Natural killer cell (primary cell): ENCODE measurements around the gene DLK2. TPM values are rescaled to one million over a fixed set of nuclear protein-coding genes. Genes with fewer than 3 reads are reported as not detected.
A peak's percentile ranks its signal among the peaks of the same experiment; 100 is the strongest.
"Not testable (repeated sequence)": the region's sequence is repeated elsewhere in the genome, so short reads cannot be mapped to it uniquely, and the experiment has no call there.

Experiments
- ATAC-seq, 3 donors: fragments of 150-1000 bp in 2 of 3; fragments of 200-7000 bp in 1 of 3; cut with Tn5 transposase; 1 replicate in 1 of 3; 2 replicates in 2 of 3; pipeline ENCODE4 v1.10.0; 2021; ENCODE audit warnings: mild to moderate bottlenecking in 2 of 3, moderate library complexity in 2 of 3
- DNase-seq, 2 donors: peaks; one replicate each; pipeline versions ENCODE4 v3.0.0 to v3.0.0-alpha.2; 2013 to 2021; ENCODE audit warnings: mixed read lengths in 1 of 2
- H3K27ac ChIP-seq: one replicate; pipeline ENCODE4 v1.5.1; 2013; ENCODE audit warnings: mild to moderate bottlenecking, low read length
- H3K27me3 ChIP-seq: one replicate; pipeline ENCODE4 v1.6.1; 2013; ENCODE audit warnings: low read length; ENCODE audit not compliant: control insufficient read depth, insufficient read depth
- H3K36me3 ChIP-seq: one replicate; pipeline ENCODE4 v1.6.1; 2013; ENCODE audit warnings: low read length; ENCODE audit not compliant: control insufficient read depth, insufficient read depth
- H3K4me1 ChIP-seq: one replicate; pipeline ENCODE4 v1.6.1; 2013; ENCODE audit warnings: low read length; ENCODE audit not compliant: control insufficient read depth, insufficient read depth
- H3K4me3 ChIP-seq: one replicate; pipeline ENCODE4 v1.5.1; 2013; ENCODE audit warnings: low read length
- H3K9me3 ChIP-seq: one replicate; pipeline ENCODE4 v1.6.1; 2013; ENCODE audit warnings: low read length; ENCODE audit not compliant: control insufficient read depth, insufficient read depth
- H3K27ac Mint-ChIP-seq, 2 donors: one replicate each; pipeline ENCODE4 v1.8.0; 2022; ENCODE audit warnings: mild to moderate bottlenecking in 2 of 2, mixed read lengths in 2 of 2, moderate library complexity in 1 of 2
- H3K27me3 Mint-ChIP-seq, 2 donors: one replicate each; pipeline ENCODE4 v1.8.0; 2022; ENCODE audit warnings: low read depth in 2 of 2, mixed read lengths in 2 of 2
- H3K36me3 Mint-ChIP-seq: one replicate; pipeline ENCODE4 v1.8.0; 2022; ENCODE audit warnings: mixed read lengths
- H3K4me1 Mint-ChIP-seq, 2 donors: one replicate each; pipeline ENCODE4 v1.8.0; 2022; ENCODE audit warnings: mixed read lengths in 2 of 2
- H3K4me3 Mint-ChIP-seq: one replicate; pipeline ENCODE4 v1.8.0; 2022; ENCODE audit warnings: mild to moderate bottlenecking, moderate library complexity, mixed read lengths
- H3K9me3 Mint-ChIP-seq, 2 donors: one replicate each; pipeline ENCODE4 v1.8.0; 2022; ENCODE audit warnings: mixed read lengths in 2 of 2
- CTCF ChIP-seq: fragments of 200-600 bp; IDR thresholded peaks from one replicate; pipeline ENCODE4 v1.8.0; 2022; ENCODE audit warnings: antibody characterized with exemption
- WGBS: methylation state at CpG from one replicate; pipeline ENCODE4 v1.1.7; 2013; ENCODE audit warnings: missing lambda C conversion rate; ENCODE audit not compliant: insufficient coverage; 5-methylcytosine and 5-hydroxymethylcytosine counted together
- intact Hi-C: fragments of 100-400 bp; cut with micrococcal nuclease; formaldehyde crosslinking; loops from one replicate; pipeline ENCODE4 v1.14.2; 2022
- total RNA-seq, 4 donors: library from RNA; stranded (reverse); fragments of 120-200 nt in 1 of 4; gene quantifications; one replicate each; pipeline versions ENCODE4 v1.2.3 to v1.2.4, GENCODE V29; 2013 to 2022

The DLK2 gene
- total RNA-seq, 3 donors from 2014 or later (not counting 1 experiment from before 2014, with no cell fraction given), result not detected

GRCh38 chr6:43500921-43501320, 45.6 kb upstream of the DLK2 start:
- no peaks in the 10 kb centered on the region for H3K27me3 ChIP-seq
- intact Hi-C loops, result loop anchor here (10.0 kb wide), 1 partner anchor 266 kb away; no protein-coding TSS in a partner anchor
- H3K4me1 Mint-ChIP-seq, result peaks cover under 1 to 1% of the 10 kb centered on the region in 2 donors
- 97% methylated on average over 3 of the region's 3 CpGs for WGBS
- H3K27ac ChIP-seq, result no peak overlapping the region
- peaks cover 61% of the 10 kb centered on the region for H3K36me3 ChIP-seq
- no peaks in the 10 kb centered on the region for H3K36me3 Mint-ChIP-seq
- H3K4me1 ChIP-seq, result peaks cover 1% of the 10 kb centered on the region
- no peaks in the 10 kb centered on the region for H3K27me3 Mint-ChIP-seq
- no peak for TF ChIP-seq CTCF
- no peaks in the 10 kb centered on the region for H3K9me3 ChIP-seq
- ATAC-seq (no peak), DNase-seq (no peak)
- H3K4me3 ChIP-seq, result no peak overlapping the region
- peak overlapping the region in 1 of 2 donors; percentile 41 for H3K27ac Mint-ChIP-seq
- no peak overlapping the region for H3K4me3 Mint-ChIP-seq
- H3K9me3 Mint-ChIP-seq, result no peaks in the 10 kb centered on the region

- Mint-ChIP-seq H3K4me3 (no peak overlapping the region), H3K36me3 (no peaks in the 10 kb centered on the region), H3K27ac (no peak overlapping the region), H3K27me3 (no peaks in the 10 kb centered on the region), H3K9me3 (no peaks in the 10 kb centered on the region), H3K4me1 (peaks cover 15% of the 10 kb centered on the region in 2 donors)
- Histone ChIP-seq H3K27me3 (no peaks in the 10 kb centered on the region), H3K36me3 (peaks cover 50% of the 10 kb centered on the region), H3K4me3 (no peak overlapping the region), H3K4me1 (peaks cover 18% of the 10 kb centered on the region), H3K9me3 (no peaks in the 10 kb centered on the region), H3K27ac (no peak overlapping the region)
- intact Hi-C loops, result no loop called here
- TF ChIP-seq CTCF, result no peak
- WGBS, result 98% methylated on average over 12 of the region's 12 CpGs
- no peak for DNase-seq
- no peak for ATAC-seq
Measured at GRCh38 chr6:43499028-43499815, 43.9 kb upstream of the DLK2 start.

GRCh38 chr6:43498291-43498690, 42.9 kb upstream of the DLK2 start:
- intact Hi-C loops, H3K27me3 ChIP-seq, H3K27me3 Mint-ChIP-seq, ATAC-seq, H3K27ac ChIP-seq, H3K27ac Mint-ChIP-seq, H3K4me3 ChIP-seq, DNase-seq, H3K9me3 ChIP-seq, H3K36me3 Mint-ChIP-seq, H3K9me3 Mint-ChIP-seq, H3K4me3 Mint-ChIP-seq: not testable (repeated sequence)
- WGBS, result 96% methylated on average over 5 of the region's 5 CpGs
- Histone ChIP-seq H3K36me3 (peaks cover 44% of the 10 kb centered on the region), H3K4me1 (peaks cover 19% of the 10 kb centered on the region)
- H3K4me1 Mint-ChIP-seq, result peaks cover 20% of the 10 kb centered on the region in 2 donors

- Histone ChIP-seq H3K36me3 (peaks cover 39% of the 10 kb centered on the region), H3K4me1 (peaks cover 19% of the 10 kb centered on the region), H3K27ac (no peak overlapping the region), H3K27me3 (no peaks in the 10 kb centered on the region), H3K9me3 (no peaks in the 10 kb centered on the region), H3K4me3 (no peak overlapping the region)
- ATAC-seq (no peak), DNase-seq (no peak)
- Mint-ChIP-seq H3K27me3 (no peaks in the 10 kb centered on the region), H3K36me3 (no peaks in the 10 kb centered on the region), H3K27ac (no peak overlapping the region), H3K9me3 (no peaks in the 10 kb centered on the region), H3K4me3 (no peak overlapping the region), H3K4me1 (peaks cover 20% of the 10 kb centered on the region in 2 donors)
- TF ChIP-seq CTCF, result no peak
- WGBS, result 99% methylated on average over 12 of the region's 12 CpGs
- intact Hi-C loops, result no loop called here
Measured at GRCh38 chr6:43497689-43498088, 42.3 kb upstream of the DLK2 start.
